ENCODE measurements around the gene USP43. TPM values are rescaled to one million over a fixed set of nuclear protein-coding genes. Genes with fewer than 3 reads are reported as not detected.

USP43 gene
- total and polyA plus RNA-seq, 2 donors (not counting 1 experiment from before 2014, with no cell fraction given), result under 0.01 to 0.08 TPM

DNA sequence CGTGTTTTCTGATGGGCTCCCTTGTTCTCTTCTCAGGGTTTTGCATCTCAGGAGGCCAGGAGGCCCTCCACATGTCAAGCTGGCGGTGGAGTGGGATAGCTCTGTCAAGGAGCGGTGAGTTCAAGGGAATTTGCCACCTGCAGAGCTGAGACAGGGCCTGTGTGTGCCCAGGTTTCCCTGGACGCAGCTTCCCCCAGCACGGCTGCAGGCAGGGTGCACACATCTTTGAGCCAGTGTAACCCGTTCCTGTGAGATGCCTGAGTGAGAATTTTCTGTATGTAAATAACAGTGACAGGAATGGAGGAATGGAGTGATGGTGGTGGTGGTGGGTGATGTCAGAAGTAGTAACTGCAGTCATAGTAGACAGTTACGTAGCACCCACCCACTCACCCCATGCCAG lies 54.8 kb downstream of the USP43 start:
- no peaks in the 10 kb centered on the region for H4K20me1 ChIP-seq (ENCODE audit: control insufficient read depth, extremely low read depth, insufficient read depth, low read length)
- no peaks in the 10 kb centered on the region for H3K79me2 ChIP-seq (ENCODE audit: control insufficient read depth, insufficient read depth, low read length)
- H3K9me3 ChIP-seq (ENCODE audit: control insufficient read depth, insufficient read depth, low read depth, low read length), result no peaks in the 10 kb centered on the region
- H3K4me2 ChIP-seq (ENCODE audit: extremely low read depth, insufficient read depth, low read length), result no peak overlapping the region
- H3K36me3 ChIP-seq (ENCODE audit: control insufficient read depth, insufficient read depth, low read length), result no peaks in the 10 kb centered on the region
- no peak for TF ChIP-seq EZH2 (IDR thresholded peaks at IDR 0.05; ENCODE audit: low read length, missing control alignments)
- TF ChIP-seq, protein P1, sequence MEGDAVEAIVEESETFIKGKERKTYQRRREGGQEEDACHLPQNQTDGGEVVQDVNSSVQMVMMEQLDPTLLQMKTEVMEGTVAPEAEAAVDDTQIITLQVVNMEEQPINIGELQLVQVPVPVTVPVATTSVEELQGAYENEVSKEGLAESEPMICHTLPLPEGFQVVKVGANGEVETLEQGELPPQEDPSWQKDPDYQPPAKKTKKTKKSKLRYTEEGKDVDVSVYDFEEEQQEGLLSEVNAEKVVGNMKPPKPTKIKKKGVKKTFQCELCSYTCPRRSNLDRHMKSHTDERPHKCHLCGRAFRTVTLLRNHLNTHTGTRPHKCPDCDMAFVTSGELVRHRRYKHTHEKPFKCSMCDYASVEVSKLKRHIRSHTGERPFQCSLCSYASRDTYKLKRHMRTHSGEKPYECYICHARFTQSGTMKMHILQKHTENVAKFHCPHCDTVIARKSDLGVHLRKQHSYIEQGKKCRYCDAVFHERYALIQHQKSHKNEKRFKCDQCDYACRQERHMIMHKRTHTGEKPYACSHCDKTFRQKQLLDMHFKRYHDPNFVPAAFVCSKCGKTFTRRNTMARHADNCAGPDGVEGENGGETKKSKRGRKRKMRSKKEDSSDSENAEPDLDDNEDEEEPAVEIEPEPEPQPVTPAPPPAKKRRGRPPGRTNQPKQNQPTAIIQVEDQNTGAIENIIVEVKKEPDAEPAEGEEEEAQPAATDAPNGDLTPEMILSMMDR (conservative IDR thresholded peaks at IDR 0.05 in 1 of 2, IDR thresholded peaks at IDR 0.05 in 1 of 2; ENCODE audit: low read depth in 1 of 2, low read length in 2 of 2), result no peak
- no peaks in the 10 kb centered on the region for H3K27me3 ChIP-seq (ENCODE audit: control insufficient read depth, insufficient read depth, low read length)
- H3K9ac ChIP-seq (ENCODE audit: insufficient read depth, low read length), result no peak overlapping the region
- no peak overlapping the region for H3K4me3 ChIP-seq (replicated peaks in 1 of 4; ENCODE audit: control extremely low read depth in 1 of 4, insufficient read depth in 1 of 4, low read depth in 3 of 4, low read length in 4 of 4)
- H3K27ac ChIP-seq (ENCODE audit: insufficient read depth, low read length), result no peak overlapping the region
- H3K4me1 ChIP-seq (ENCODE audit: control insufficient read depth, extremely low read depth, insufficient read depth, low read length), result no peaks in the 10 kb centered on the region
- no peak overlapping the region for H2AFZ ChIP-seq (ENCODE audit: low read length)
- no peak for DNase-seq (ENCODE audit: low read depth in 2 of 2)

DNA sequence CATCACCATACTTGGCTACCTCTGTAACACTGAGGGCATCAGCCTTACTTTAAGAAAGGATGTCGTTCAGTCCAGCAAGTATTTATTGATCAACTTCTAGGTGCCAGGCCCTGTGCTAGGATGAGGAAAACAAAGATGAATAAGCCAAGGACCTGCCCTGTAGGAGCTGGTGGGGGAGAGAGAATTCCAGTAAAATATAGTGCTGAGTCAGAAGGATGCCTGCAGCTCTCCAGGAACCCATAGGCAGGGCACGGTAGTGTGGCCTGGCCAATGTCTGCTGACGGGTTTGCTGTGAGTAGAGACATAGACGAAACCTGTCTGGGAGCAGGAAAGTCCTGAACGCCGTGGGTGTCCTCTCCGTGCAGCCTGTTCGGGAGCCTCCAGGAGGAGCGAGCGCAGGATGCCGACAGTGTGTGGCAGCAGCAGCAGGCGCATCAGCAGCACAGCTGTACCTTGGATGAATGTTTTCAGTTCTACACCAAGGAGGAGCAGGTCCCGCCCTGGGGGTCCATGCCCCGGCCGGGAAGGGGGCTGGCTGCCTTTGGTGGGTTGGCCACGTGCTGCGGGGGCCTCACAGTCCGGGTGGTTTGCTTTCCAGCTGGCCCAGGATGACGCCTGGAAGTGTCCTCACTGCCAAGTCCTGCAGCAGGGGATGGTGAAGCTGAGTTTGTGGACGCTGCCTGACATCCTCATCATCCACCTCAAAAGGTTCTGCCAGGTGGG lies 55.6 kb downstream of the USP43 start:
- Histone ChIP-seq H3K27ac (ENCODE audit: insufficient read depth, low read length) (no peak overlapping the region), H3K79me2 (ENCODE audit: control insufficient read depth, insufficient read depth, low read length) (no peaks in the 10 kb centered on the region), H3K4me1 (ENCODE audit: control insufficient read depth, extremely low read depth, insufficient read depth, low read length) (no peaks in the 10 kb centered on the region), H4K20me1 (ENCODE audit: control insufficient read depth, extremely low read depth, insufficient read depth, low read length) (no peaks in the 10 kb centered on the region), H3K9me3 (ENCODE audit: control insufficient read depth, insufficient read depth, low read depth, low read length) (no peaks in the 10 kb centered on the region), H3K36me3 (ENCODE audit: control insufficient read depth, insufficient read depth, low read length) (no peaks in the 10 kb centered on the region), H3K9ac (ENCODE audit: insufficient read depth, low read length) (no peak overlapping the region), H2AFZ (ENCODE audit: low read length) (no peak overlapping the region), H3K4me3 (replicated peaks in 1 of 4; ENCODE audit: control extremely low read depth in 1 of 4, insufficient read depth in 1 of 4, low read depth in 3 of 4, low read length in 4 of 4) (no peak overlapping the region), H3K27me3 (ENCODE audit: control insufficient read depth, insufficient read depth, low read length) (no peaks in the 10 kb centered on the region), H3K4me2 (ENCODE audit: extremely low read depth, insufficient read depth, low read length) (no peak overlapping the region)
- no peak for DNase-seq (ENCODE audit: low read depth in 2 of 2)
- no peak for TF ChIP-seq EZH2 (IDR thresholded peaks at IDR 0.05; ENCODE audit: low read length, missing control alignments)
- TF ChIP-seq, protein P1 (conservative IDR thresholded peaks at IDR 0.05 in 1 of 2, IDR thresholded peaks at IDR 0.05 in 1 of 2; ENCODE audit: low read depth in 1 of 2, low read length in 2 of 2), result no peak

DNA sequence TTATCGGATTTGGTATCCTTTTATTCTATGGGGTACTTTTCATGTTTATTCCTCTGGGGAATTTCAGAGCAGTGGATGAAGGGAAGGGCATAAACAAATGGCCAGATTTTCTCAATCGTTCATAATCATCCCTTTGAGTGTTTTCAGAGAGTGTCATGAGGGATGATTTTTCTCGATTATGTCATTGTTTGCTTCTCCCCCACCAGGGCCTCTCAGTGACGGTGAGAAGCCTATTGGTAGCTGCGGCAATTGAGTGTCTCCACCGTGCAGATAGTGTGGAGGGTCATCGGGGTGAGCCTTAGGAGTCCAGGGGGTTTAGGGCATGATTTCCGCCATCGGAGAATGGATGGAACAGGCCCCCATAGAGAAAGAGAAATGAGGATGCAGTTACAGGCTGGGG lies 57.2 kb downstream of the USP43 start:
- Histone ChIP-seq H3K27ac (ENCODE audit: insufficient read depth, low read length) (no peak overlapping the region), H3K79me2 (ENCODE audit: control insufficient read depth, insufficient read depth, low read length) (no peaks in the 10 kb centered on the region), H3K27me3 (ENCODE audit: control insufficient read depth, insufficient read depth, low read length) (no peaks in the 10 kb centered on the region), H4K20me1 (ENCODE audit: control insufficient read depth, extremely low read depth, insufficient read depth, low read length) (no peaks in the 10 kb centered on the region), H3K4me3 (replicated peaks in 1 of 4; ENCODE audit: control extremely low read depth in 1 of 4, insufficient read depth in 1 of 4, low read depth in 3 of 4, low read length in 4 of 4) (no peak overlapping the region), H3K9me3 (ENCODE audit: control insufficient read depth, insufficient read depth, low read depth, low read length) (no peaks in the 10 kb centered on the region), H3K4me2 (ENCODE audit: extremely low read depth, insufficient read depth, low read length) (no peak overlapping the region), H2AFZ (ENCODE audit: low read length) (no peak overlapping the region), H3K36me3 (ENCODE audit: control insufficient read depth, insufficient read depth, low read length) (no peaks in the 10 kb centered on the region), H3K9ac (ENCODE audit: insufficient read depth, low read length) (no peak overlapping the region), H3K4me1 (ENCODE audit: control insufficient read depth, extremely low read depth, insufficient read depth, low read length) (no peaks in the 10 kb centered on the region)
- DNase-seq (ENCODE audit: low read depth in 2 of 2), result no peak
- TF ChIP-seq, protein P1 (conservative IDR thresholded peaks at IDR 0.05 in 1 of 2, IDR thresholded peaks at IDR 0.05 in 1 of 2; ENCODE audit: low read depth in 1 of 2, low read length in 2 of 2), result no peak
- no peak for TF ChIP-seq EZH2 (IDR thresholded peaks at IDR 0.05; ENCODE audit: low read length, missing control alignments)

Data from fibroblast of lung (primary cell).